HL-60 (cell line): ENCODE measurements around the gene FAM149B1.

Experiments
- GABPA ChIP-seq: IDR thresholded peaks from 2 replicates; pipeline ENCODE4 v1.6.1; 2012; ENCODE audit warnings: low read depth
- TF ChIP-seq, protein P1 (sequence below): IDR thresholded peaks from one replicate; pipeline ENCODE4 v1.5.1; 2011; ENCODE audit warnings: low read length, control low read depth, inconsistent platforms; ENCODE audit not compliant: insufficient read depth

DNA sequence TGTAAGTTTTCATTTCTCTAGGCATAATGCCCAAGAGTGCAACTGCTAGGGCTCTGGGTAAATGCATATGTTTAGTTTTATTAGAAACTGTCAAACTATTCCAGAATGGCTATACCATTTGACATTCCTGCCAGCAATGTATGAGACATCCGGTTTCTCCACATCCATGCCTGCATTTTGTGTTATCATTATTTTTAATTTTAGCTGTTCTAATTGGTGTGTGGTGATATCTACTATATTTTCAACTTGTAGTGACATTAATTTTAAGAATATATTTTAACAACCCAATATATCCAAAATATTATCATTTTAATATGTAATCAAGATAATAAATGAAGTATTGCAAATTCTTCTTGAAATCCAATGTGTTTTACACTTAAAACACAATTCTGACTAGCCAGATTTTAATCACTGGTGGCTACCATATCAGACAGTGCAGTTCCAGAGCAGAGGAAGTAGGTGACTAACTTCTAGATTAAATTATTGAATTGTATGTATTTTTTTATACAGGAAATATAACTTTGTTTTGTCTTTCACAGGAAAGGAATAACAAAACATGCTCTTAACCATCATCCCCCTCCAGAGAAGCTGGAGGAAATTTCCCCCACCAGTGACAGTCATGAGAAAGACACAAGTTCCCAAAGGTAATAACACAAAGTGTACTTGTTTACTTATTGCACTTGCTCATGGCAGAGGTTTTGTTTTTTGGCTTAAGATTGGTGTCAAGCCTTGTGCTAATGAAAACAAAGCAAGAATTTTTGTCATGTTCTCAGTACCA, 6.4 kb downstream of the FAM149B1 start:
- TF ChIP-seq, protein P1, sequence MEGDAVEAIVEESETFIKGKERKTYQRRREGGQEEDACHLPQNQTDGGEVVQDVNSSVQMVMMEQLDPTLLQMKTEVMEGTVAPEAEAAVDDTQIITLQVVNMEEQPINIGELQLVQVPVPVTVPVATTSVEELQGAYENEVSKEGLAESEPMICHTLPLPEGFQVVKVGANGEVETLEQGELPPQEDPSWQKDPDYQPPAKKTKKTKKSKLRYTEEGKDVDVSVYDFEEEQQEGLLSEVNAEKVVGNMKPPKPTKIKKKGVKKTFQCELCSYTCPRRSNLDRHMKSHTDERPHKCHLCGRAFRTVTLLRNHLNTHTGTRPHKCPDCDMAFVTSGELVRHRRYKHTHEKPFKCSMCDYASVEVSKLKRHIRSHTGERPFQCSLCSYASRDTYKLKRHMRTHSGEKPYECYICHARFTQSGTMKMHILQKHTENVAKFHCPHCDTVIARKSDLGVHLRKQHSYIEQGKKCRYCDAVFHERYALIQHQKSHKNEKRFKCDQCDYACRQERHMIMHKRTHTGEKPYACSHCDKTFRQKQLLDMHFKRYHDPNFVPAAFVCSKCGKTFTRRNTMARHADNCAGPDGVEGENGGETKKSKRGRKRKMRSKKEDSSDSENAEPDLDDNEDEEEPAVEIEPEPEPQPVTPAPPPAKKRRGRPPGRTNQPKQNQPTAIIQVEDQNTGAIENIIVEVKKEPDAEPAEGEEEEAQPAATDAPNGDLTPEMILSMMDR: no peak
- TF ChIP-seq GABPA: no peak
